ENCODE results near the gene SUV39H2.
"Not testable (repeated sequence)": the region's sequence is repeated elsewhere in the genome, so short reads cannot be mapped to it uniquely, and the experiment has no call there.

SUV39H2 gene

GRCh38 chr10:14875941-14876340 lies 2.7 kb upstream of the SUV39H2 start:
- no peak for DNase-seq (ENCODE audit: low spot score)

GRCh38 chr10:14876764-14877163 lies 1.9 kb upstream of the SUV39H2 start:
- DNase-seq (ENCODE audit: low spot score): no peak

- DNase-seq (ENCODE audit: low spot score): no peak
Observed at GRCh38 chr10:14879124-14879927, 660 bp downstream of the SUV39H2 start.

GRCh38 chr10:14879928-14880193 lies 1.2 kb downstream of the SUV39H2 start:
- DNase-seq (ENCODE audit: low spot score): no peak

- DNase-seq (ENCODE audit: low spot score): no peak
Observed at GRCh38 chr10:14880229-14880628, 1.6 kb downstream of the SUV39H2 start.

GRCh38 chr10:14884082-14884481 lies 5.4 kb downstream of the SUV39H2 start:
- no peak for DNase-seq (ENCODE audit: low spot score)

GRCh38 chr10:14889318-14889717 lies 10.7 kb downstream of the SUV39H2 start:
- DNase-seq (ENCODE audit: low spot score): no peak

- DNase-seq (ENCODE audit: low spot score): no peak
Observed at GRCh38 chr10:14891151-14891550, 12.5 kb downstream of the SUV39H2 start.

GRCh38 chr10:14904316-14904732 lies 25.7 kb downstream of the SUV39H2 start:
- peak; percentile 5 for DNase-seq (ENCODE audit: low spot score)

- DNase-seq (ENCODE audit: low spot score): no peak
Observed at GRCh38 chr10:14904864-14905263, 26.2 kb downstream of the SUV39H2 start.

- no peak for DNase-seq (ENCODE audit: low spot score)
Observed at GRCh38 chr10:14905890-14906289, 27.2 kb downstream of the SUV39H2 start.

- no peak for DNase-seq (ENCODE audit: low spot score)
Observed at GRCh38 chr10:14906765-14907164, 28.1 kb downstream of the SUV39H2 start.

- not testable (repeated sequence) for DNase-seq (ENCODE audit: low spot score)
Observed at GRCh38 chr10:14907591-14907990, 28.9 kb downstream of the SUV39H2 start.

- no peak for DNase-seq (ENCODE audit: low spot score)
Observed at GRCh38 chr10:14909101-14909500, 30.4 kb downstream of the SUV39H2 start.

- no peak for DNase-seq (ENCODE audit: low spot score)
Observed at GRCh38 chr10:14910953-14911352, 32.3 kb downstream of the SUV39H2 start.

- no peak for DNase-seq (ENCODE audit: low spot score)
Observed at GRCh38 chr10:14911801-14912200, 33.1 kb downstream of the SUV39H2 start.

GRCh38 chr10:14916600-14916999 lies 37.9 kb downstream of the SUV39H2 start:
- no peak for DNase-seq (ENCODE audit: low spot score)

- DNase-seq (ENCODE audit: low spot score): no peak
Observed at GRCh38 chr10:14917827-14918226, 39.2 kb downstream of the SUV39H2 start.

- DNase-seq (ENCODE audit: low spot score): no peak
Observed at GRCh38 chr10:14918964-14919363, 40.3 kb downstream of the SUV39H2 start.

- no peak for DNase-seq (ENCODE audit: low spot score)
Observed at GRCh38 chr10:14924013-14924412, 45.3 kb downstream of the SUV39H2 start.

GRCh38 chr10:14925268-14925667 lies 46.6 kb downstream of the SUV39H2 start:
- DNase-seq (ENCODE audit: low spot score): no peak

- no peak for DNase-seq (ENCODE audit: low spot score)
Observed at GRCh38 chr10:14926061-14926470, 47.4 kb downstream of the SUV39H2 start.

GRCh38 chr10:14926722-14927416 lies 48.2 kb downstream of the SUV39H2 start:
- DNase-seq (ENCODE audit: low spot score): no peak

Measured in SK-N-DZ (cell line).